ENCODE results near the gene SH3PXD2A.

The SH3PXD2A gene

DNA sequence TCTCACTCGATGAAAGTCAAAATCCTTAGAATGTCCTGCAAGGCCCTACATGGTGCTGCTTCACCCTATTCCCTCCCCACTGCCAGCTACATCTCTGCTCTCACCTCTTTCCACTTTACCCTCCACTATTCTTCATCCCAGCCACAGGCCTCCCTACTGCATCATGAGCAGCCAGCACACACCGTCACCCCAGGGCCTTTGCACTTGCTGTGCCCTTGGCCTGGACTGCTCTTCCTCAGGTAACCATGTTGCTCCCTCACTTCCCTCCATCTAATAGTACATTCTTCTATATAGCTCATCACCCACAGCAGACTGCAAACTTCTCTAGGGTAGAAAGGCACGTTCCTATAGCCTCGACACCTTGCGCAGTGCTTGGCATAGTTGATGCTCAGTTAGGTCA, 167.7 kb downstream of the SH3PXD2A start:
- no peak overlapping the region for H3K4me3 ChIP-seq (ENCODE audit: low read depth, low read length)
- H3K36me3 ChIP-seq (ENCODE audit: control insufficient read depth in 2 of 2, insufficient read depth in 1 of 2, low read length in 2 of 2) = no peaks in the 10 kb centered on the region
- no peaks in the 10 kb centered on the region for H3K9me3 ChIP-seq (ENCODE audit: control insufficient read depth, insufficient read depth, low read depth, low read length)
- no peak overlapping the region for H3K27ac ChIP-seq (ENCODE audit: extremely low read depth, low read depth, low read length)
- POLR2A ChIA-PET = no interaction called here
- CTCF ChIA-PET = interaction anchor here (0.5 to 3.3 kb wide), 5 partner anchors 82 to 286 kb away, joined by 3 to 37 read pairs (median 6); no protein-coding TSS in a partner anchor
- TF ChIP-seq ZNF596 (tag by site-specific recombination; IDR thresholded peaks at IDR 0.05) = no peak
- no peak for TF ChIP-seq ZNF791 (tag by site-specific recombination; IDR thresholded peaks at IDR 0.05)
- peak; percentile 98 for TF ChIP-seq ZNF623 (tag by site-specific recombination; IDR thresholded peaks at IDR 0.05)
- TF ChIP-seq ZNF558 (tag by site-specific recombination; IDR thresholded peaks at IDR 0.05) = no peak
- no peak for TF ChIP-seq SALL2 (tag by site-specific recombination; IDR thresholded peaks at IDR 0.05; ENCODE audit: borderline replicate concordance)
- no peaks in the 10 kb centered on the region for H3K4me1 ChIP-seq (ENCODE audit: control insufficient read depth, insufficient read depth, low read length)

DNA sequence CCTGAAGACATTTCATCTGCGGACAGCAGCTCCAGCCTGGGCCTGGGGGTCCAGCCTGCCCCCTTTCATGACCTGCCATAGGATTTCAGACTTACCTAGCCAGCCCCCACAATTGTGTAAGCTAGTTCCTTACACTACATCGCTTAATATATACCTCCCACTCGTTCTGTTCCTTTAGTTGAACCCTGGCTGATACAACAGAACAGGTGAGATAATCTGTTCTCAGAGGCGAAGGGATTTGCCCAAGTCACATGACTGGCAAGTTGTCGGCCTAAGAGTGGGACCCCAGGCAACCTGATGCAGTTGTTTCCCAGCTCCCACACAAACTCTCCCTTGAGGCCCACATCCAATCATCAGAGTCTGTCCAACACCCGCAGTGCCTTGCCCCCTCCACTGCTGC, 168.2 kb downstream of the SH3PXD2A start:
- Histone ChIP-seq H3K4me3 (ENCODE audit: low read depth, low read length) (no peak overlapping the region), H3K4me1 (ENCODE audit: control insufficient read depth, insufficient read depth, low read length) (no peaks in the 10 kb centered on the region), H3K27ac (ENCODE audit: extremely low read depth, low read depth, low read length) (no peak overlapping the region), H3K9me3 (ENCODE audit: control insufficient read depth, insufficient read depth, low read depth, low read length) (no peaks in the 10 kb centered on the region), H3K36me3 (ENCODE audit: control insufficient read depth in 2 of 2, insufficient read depth in 1 of 2, low read length in 2 of 2) (no peaks in the 10 kb centered on the region)
- POLR2A ChIA-PET = no interaction called here
- TF ChIP-seq ZNF24 (tag by site-specific recombination; IDR thresholded peaks at IDR 0.05) (no peak), ZNF112 (tag by site-specific recombination; IDR thresholded peaks at IDR 0.05) (no peak), ZNF624 (tag by site-specific recombination; IDR thresholded peaks at IDR 0.05) (no peak), ZNF292 (tag by site-specific recombination; IDR thresholded peaks at IDR 0.05; ENCODE audit: borderline replicate concordance, low read depth) (no peak), ZNF792 (tag by site-specific recombination; IDR thresholded peaks at IDR 0.05) (no peak), ZNF394 (tag by site-specific recombination; IDR thresholded peaks at IDR 0.05; ENCODE audit: borderline replicate concordance) (no peak), ZNF596 (tag by site-specific recombination; IDR thresholded peaks at IDR 0.05) (no peak), SCRT1 (tag by site-specific recombination; IDR thresholded peaks at IDR 0.05; ENCODE audit: borderline replicate concordance) (no peak), ZFP41 (tag by site-specific recombination; IDR thresholded peaks at IDR 0.05; ENCODE audit: borderline replicate concordance) (no peak), ZNF664 (tag by site-specific recombination; IDR thresholded peaks at IDR 0.05) (no peak), ZNF223 (tag by site-specific recombination; IDR thresholded peaks at IDR 0.05) (no peak), KLF7 (tag by site-specific recombination; IDR thresholded peaks at IDR 0.05; ENCODE audit: borderline replicate concordance) (no peak), ZNF169 (tag by site-specific recombination; IDR thresholded peaks at IDR 0.05) (no peak)
- TF ChIP-seq, protein P1, sequence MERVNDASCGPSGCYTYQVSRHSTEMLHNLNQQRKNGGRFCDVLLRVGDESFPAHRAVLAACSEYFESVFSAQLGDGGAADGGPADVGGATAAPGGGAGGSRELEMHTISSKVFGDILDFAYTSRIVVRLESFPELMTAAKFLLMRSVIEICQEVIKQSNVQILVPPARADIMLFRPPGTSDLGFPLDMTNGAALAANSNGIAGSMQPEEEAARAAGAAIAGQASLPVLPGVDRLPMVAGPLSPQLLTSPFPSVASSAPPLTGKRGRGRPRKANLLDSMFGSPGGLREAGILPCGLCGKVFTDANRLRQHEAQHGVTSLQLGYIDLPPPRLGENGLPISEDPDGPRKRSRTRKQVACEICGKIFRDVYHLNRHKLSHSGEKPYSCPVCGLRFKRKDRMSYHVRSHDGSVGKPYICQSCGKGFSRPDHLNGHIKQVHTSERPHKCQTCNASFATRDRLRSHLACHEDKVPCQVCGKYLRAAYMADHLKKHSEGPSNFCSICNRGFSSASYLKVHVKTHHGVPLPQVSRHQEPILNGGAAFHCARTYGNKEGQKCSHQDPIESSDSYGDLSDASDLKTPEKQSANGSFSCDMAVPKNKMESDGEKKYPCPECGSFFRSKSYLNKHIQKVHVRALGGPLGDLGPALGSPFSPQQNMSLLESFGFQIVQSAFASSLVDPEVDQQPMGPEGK (tag by site-specific recombination; IDR thresholded peaks at IDR 0.05) = no peak
- TF ChIP-seq, protein P2, sequence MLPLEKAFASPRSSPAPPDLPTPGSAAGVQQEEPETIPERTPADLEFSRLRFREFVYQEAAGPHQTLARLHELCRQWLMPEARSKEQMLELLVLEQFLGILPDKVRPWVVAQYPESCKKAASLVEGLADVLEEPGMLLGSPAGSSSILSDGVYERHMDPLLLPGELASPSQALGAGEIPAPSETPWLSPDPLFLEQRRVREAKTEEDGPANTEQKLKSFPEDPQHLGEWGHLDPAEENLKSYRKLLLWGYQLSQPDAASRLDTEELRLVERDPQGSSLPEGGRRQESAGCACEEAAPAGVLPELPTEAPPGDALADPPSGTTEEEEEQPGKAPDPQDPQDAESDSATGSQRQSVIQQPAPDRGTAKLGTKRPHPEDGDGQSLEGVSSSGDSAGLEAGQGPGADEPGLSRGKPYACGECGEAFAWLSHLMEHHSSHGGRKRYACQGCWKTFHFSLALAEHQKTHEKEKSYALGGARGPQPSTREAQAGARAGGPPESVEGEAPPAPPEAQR (tag by site-specific recombination; IDR thresholded peaks at IDR 0.05) = no peak
- CTCF ChIA-PET = interaction anchor here (0.6 to 3.3 kb wide), 16 partner anchors 8 to 1150 kb away, joined by 3 to 37 read pairs (median 6); no protein-coding TSS in a partner anchor
